ENCODE data around the gene AFAP1L1. TPM values are rescaled to one million over a fixed set of nuclear protein-coding genes. Genes with fewer than 3 reads are reported as not detected.

Gene AFAP1L1
- total and polyA plus RNA-seq, 2 donors (not counting 3 experiments of a cell fraction or from before 2014, with no cell fraction given) = 7.9 to 73.2 TPM

DNA sequence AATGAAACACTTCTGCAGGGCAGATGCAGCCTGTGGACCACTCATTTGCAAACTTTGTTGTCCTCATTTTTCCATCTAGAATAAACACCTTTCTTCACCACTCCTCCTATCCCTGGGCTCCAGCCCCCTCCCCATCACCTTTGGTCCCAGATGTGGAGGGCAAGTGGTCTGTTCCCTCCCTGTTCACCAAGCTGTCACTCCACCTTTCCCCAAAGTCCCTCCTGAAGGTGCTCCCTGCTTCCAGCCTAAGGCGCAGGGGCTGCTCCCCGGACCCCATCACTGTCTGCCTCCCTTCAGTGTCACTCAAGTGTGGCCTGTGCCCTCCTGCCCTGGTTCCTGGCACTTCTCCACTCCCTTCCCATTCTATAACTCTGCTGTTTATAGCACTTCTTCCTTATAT is 93.1 kb downstream of the AFAP1L1 start:
- TF ChIP-seq, protein P1, sequence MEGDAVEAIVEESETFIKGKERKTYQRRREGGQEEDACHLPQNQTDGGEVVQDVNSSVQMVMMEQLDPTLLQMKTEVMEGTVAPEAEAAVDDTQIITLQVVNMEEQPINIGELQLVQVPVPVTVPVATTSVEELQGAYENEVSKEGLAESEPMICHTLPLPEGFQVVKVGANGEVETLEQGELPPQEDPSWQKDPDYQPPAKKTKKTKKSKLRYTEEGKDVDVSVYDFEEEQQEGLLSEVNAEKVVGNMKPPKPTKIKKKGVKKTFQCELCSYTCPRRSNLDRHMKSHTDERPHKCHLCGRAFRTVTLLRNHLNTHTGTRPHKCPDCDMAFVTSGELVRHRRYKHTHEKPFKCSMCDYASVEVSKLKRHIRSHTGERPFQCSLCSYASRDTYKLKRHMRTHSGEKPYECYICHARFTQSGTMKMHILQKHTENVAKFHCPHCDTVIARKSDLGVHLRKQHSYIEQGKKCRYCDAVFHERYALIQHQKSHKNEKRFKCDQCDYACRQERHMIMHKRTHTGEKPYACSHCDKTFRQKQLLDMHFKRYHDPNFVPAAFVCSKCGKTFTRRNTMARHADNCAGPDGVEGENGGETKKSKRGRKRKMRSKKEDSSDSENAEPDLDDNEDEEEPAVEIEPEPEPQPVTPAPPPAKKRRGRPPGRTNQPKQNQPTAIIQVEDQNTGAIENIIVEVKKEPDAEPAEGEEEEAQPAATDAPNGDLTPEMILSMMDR (IDR thresholded peaks at IDR 0.05; ENCODE audit: extremely low read depth in 1 of 2, insufficient read depth in 1 of 2, low read depth in 1 of 2, low read length in 2 of 2) = no peak
- TF ChIP-seq, protein P2, sequence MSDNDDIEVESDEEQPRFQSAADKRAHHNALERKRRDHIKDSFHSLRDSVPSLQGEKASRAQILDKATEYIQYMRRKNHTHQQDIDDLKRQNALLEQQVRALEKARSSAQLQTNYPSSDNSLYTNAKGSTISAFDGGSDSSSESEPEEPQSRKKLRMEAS (IDR thresholded peaks at IDR 0.05; ENCODE audit: insufficient read depth, insufficient read length) = no peak
- no peak for TF ChIP-seq JUN (IDR thresholded peaks at IDR 0.05; ENCODE audit: borderline replicate concordance, insufficient read depth, insufficient read length, low read depth)
- no peak for TF ChIP-seq EZH2 (IDR thresholded peaks at IDR 0.05; ENCODE audit: borderline replicate concordance, low read depth, low read length, severe bottlenecking)
- TF ChIP-seq POLR2AphosphoS5 (IDR thresholded peaks at IDR 0.05; ENCODE audit: insufficient read depth, low read depth, low read length) = no peak
- no peak for TF ChIP-seq GATA2 (IDR thresholded peaks at IDR 0.05; ENCODE audit: insufficient read depth, insufficient read length, low read depth, low read length)
- no peak for TF ChIP-seq MYC (IDR thresholded peaks at IDR 0.05; ENCODE audit: low read depth, low read length)
- no peak for TF ChIP-seq POLR2A (IDR thresholded peaks at IDR 0.05; ENCODE audit: low read depth, low read length)
- DNase-seq (ENCODE audit: low read depth, low spot score) (no peak), FAIRE-seq (no peak)
- Histone ChIP-seq H4K20me1 (replicated peaks; ENCODE audit: control insufficient read depth, extremely low read depth, insufficient read depth, low read length) (no peaks in the 10 kb centered on the region), H3K9me1 (replicated peaks; ENCODE audit: control insufficient read depth, extremely low read depth, insufficient read depth, low read length) (no peaks in the 10 kb centered on the region), H3K4me1 (ENCODE audit: control insufficient read depth, extremely low read depth, insufficient read depth, low read length) (no peaks in the 10 kb centered on the region), H3K36me3 (ENCODE audit: control insufficient read depth in 2 of 2, extremely low read depth in 1 of 2, insufficient read depth in 2 of 2, low read length in 2 of 2) (no peaks in the 10 kb centered on the region), H2AFZ (ENCODE audit: low read depth, low read length) (no peak overlapping the region), H3K27ac (ENCODE audit: insufficient read depth, low read depth, low read length) (no peak overlapping the region), H3K4me3 (replicated peaks in 1 of 3; ENCODE audit: insufficient read depth in 1 of 3, low read depth in 1 of 3, low read length in 3 of 3) (no peak overlapping the region), H3K9ac (replicated peaks; ENCODE audit: extremely low read depth, insufficient read depth, low read length) (no peak overlapping the region), H3K9me3 (replicated peaks; ENCODE audit: control insufficient read depth, insufficient read depth, low read length) (no peaks in the 10 kb centered on the region), H3K79me2 (ENCODE audit: control insufficient read depth, insufficient read depth, low read length) (no peaks in the 10 kb centered on the region), H3K27me3 (ENCODE audit: control insufficient read depth in 2 of 2, insufficient read depth in 2 of 2, low read length in 2 of 2) (no peaks in the 10 kb centered on the region), H3K4me2 (ENCODE audit: insufficient read depth, low read length) (no peak overlapping the region)
- POLR2A ChIA-PET = no interaction called here
- intact Hi-C loops (cut with micrococcal nuclease) = no loop called here
- CTCF ChIA-PET = interaction anchor here (1.0 to 1.5 kb wide), 3 partner anchors 9 to 47 kb away, joined by 3 to 4 read pairs (median 3); no protein-coding TSS in a partner anchor
- dilution Hi-C loops (cut with MboI; ENCODE audit: extremely low pct_ligation_motif_present, low sequenced_read_pairs) = no loop called here
- no TSS peak for BruUV-seq (replicated peaks)
